GM21528 (cell line): ENCODE data around the gene DSC1.
"Not testable (repeated sequence)": the region's sequence is repeated elsewhere in the genome, so short reads cannot be mapped to it uniquely, and the experiment has no call there.

Source experiments
- ATAC-seq: cut with Tn5 transposase; IDR thresholded peaks from one replicate; pipeline ENCODE4 v1.9.1; 2021; ENCODE audit warnings: mild to moderate bottlenecking, moderate library complexity; ENCODE audit not compliant: unreplicated experiment, low FRiP score

DSC1 gene

GRCh38 chr18:31177369-31177768 lies 14.7 kb upstream of the DSC1 start:
- not testable (repeated sequence) for ATAC-seq

- ATAC-seq = no peak
These were observed 13.9 kb upstream of the DSC1 start for GRCh38 chr18:31176531-31176930.

GRCh38 chr18:31171144-31171839 lies 8.6 kb upstream of the DSC1 start:
- ATAC-seq = no peak

GRCh38 chr18:31170335-31170734 lies 7.7 kb upstream of the DSC1 start:
- ATAC-seq = no peak

- ATAC-seq = no peak
These were observed 250 bp downstream of the DSC1 start for GRCh38 chr18:31162419-31162793.

GRCh38 chr18:31161757-31162418 lies 768 bp downstream of the DSC1 start:
- ATAC-seq = no peak

- ATAC-seq = no peak
These were observed 5.6 kb downstream of the DSC1 start for GRCh38 chr18:31156821-31157763.

- no peak for ATAC-seq
These were observed 7.2 kb downstream of the DSC1 start for GRCh38 chr18:31155498-31155897.

GRCh38 chr18:31154181-31154580 lies 8.5 kb downstream of the DSC1 start:
- no peak for ATAC-seq

GRCh38 chr18:31149351-31149750 lies 13.3 kb downstream of the DSC1 start:
- no peak for ATAC-seq

- no peak for ATAC-seq
These were observed 14.1 kb downstream of the DSC1 start for GRCh38 chr18:31148600-31148999.

- ATAC-seq = no peak
These were observed 15.8 kb downstream of the DSC1 start for GRCh38 chr18:31146809-31147208.

GRCh38 chr18:31143025-31143424 lies 19.6 kb downstream of the DSC1 start:
- no peak for ATAC-seq

- ATAC-seq = no peak
These were observed 23.9 kb downstream of the DSC1 start for GRCh38 chr18:31138709-31139108.

GRCh38 chr18:31134988-31135529 lies 27.6 kb downstream of the DSC1 start:
- ATAC-seq = no peak

GRCh38 chr18:31129398-31130115 lies 33.1 kb downstream of the DSC1 start:
- ATAC-seq = no peak

- ATAC-seq = no peak
These were observed 36.8 kb downstream of the DSC1 start for GRCh38 chr18:31125878-31126277.

GRCh38 chr18:31123125-31123524 lies 39.5 kb downstream of the DSC1 start:
- ATAC-seq = not testable (repeated sequence)

- ATAC-seq = no peak
These were observed 42.1 kb downstream of the DSC1 start for GRCh38 chr18:31120594-31120993.

GRCh38 chr18:31116853-31117595 lies 45.6 kb downstream of the DSC1 start:
- no peak for ATAC-seq
